ENCODE measurements around the gene CLPTM1. TPM values are rescaled to one million over a fixed set of nuclear protein-coding genes. Genes with fewer than 3 reads are reported as not detected.
A peak's percentile ranks its signal among the peaks of the same experiment; 100 is the strongest.

CLPTM1 gene
- total RNA-seq, 1 experiment from 2014 or later, result 44.9 TPM

DNA sequence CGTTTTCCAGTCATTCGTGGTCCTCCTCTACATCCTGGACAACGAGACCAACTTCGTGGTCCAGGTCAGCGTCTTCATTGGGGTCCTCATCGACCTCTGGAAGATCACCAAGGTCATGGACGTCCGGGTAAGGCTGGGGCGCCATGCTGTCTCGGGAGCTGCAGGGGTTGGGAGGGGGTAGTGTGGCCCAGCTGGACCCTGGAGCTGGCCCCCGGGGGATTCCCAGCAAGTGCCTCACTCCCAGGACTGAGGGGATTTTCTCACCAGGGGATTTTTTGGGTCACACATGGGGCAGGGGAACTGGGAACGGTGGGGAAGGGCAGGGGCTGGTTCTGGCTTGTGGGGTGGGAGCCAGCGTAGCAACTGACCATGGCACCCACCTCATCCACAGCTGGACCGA lies 35.3 kb downstream of the CLPTM1 start:
- CTCF ChIA-PET, result no interaction called here
- Histone ChIP-seq H3K79me2 (ENCODE audit: low read length) (no peaks in the 10 kb centered on the region), H3K9me3 (ENCODE audit: low read length) (no peaks in the 10 kb centered on the region), H4K20me1 (ENCODE audit: low read length) (no peaks in the 10 kb centered on the region), H3K4me2 (ENCODE audit: low read length) (no peak overlapping the region), H3K27me3 (ENCODE audit: low read length) (no peaks in the 10 kb centered on the region), H3K4me3 (ENCODE audit: low read length) (no peak overlapping the region), H2AFZ (ENCODE audit: low read length) (no peak overlapping the region), H3F3A (ENCODE audit: low read length, unreplicated experiment) (no peaks in the 10 kb centered on the region), H3K9ac (ENCODE audit: low read length) (no peak overlapping the region), H3K27ac (ENCODE audit: low read length) (no peak overlapping the region), H3K4me1 (ENCODE audit: insufficient read depth, low read length) (no peaks in the 10 kb centered on the region), H3K36me3 (ENCODE audit: low read depth, low read length) (peaks cover under 1% of the 10 kb centered on the region; the same call in 1 of the 2 replicates), H3K9me2 (replicated peaks; ENCODE audit: low read length) (no peaks in the 10 kb centered on the region)
- ATAC-seq (no peak), DNase-seq (no peak)
- TF ChIP-seq, protein P1, sequence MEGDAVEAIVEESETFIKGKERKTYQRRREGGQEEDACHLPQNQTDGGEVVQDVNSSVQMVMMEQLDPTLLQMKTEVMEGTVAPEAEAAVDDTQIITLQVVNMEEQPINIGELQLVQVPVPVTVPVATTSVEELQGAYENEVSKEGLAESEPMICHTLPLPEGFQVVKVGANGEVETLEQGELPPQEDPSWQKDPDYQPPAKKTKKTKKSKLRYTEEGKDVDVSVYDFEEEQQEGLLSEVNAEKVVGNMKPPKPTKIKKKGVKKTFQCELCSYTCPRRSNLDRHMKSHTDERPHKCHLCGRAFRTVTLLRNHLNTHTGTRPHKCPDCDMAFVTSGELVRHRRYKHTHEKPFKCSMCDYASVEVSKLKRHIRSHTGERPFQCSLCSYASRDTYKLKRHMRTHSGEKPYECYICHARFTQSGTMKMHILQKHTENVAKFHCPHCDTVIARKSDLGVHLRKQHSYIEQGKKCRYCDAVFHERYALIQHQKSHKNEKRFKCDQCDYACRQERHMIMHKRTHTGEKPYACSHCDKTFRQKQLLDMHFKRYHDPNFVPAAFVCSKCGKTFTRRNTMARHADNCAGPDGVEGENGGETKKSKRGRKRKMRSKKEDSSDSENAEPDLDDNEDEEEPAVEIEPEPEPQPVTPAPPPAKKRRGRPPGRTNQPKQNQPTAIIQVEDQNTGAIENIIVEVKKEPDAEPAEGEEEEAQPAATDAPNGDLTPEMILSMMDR (conservative IDR thresholded peaks at IDR 0.05; ENCODE audit: low read depth, low read length), result no peak
- TF ChIP-seq EZH2 (IDR thresholded peaks at IDR 0.05; ENCODE audit: low read length, unreplicated experiment), result no peak
- TF ChIP-seq EZH2phosphoT487 (IDR thresholded peaks at IDR 0.05; ENCODE audit: borderline replicate concordance, low read length), result no peak
- POLR2A ChIA-PET (ENCODE audit: unreplicated experiment), result no interaction called here
- no TSS peak for BruUV-seq (replicated peaks)
- intact Hi-C loops (cut with micrococcal nuclease), result no loop called here

DNA sequence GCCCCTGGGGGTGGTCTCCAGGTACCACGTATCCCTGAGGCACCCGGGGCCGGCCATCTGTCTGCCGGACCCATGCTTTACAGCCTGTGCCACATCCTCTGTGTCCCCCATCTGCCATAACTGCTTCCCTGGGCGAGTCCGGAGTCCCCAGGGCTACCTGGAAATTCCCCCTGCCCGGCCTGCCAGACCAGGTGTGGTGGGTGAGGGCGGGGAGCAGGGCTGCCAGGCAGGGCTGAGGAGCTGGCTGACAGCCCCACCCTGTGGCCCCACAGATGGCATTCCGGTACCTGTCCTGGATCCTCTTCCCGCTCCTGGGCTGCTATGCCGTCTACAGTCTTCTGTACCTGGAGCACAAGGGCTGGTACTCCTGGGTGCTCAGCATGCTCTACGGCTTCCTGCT lies 35.8 kb downstream of the CLPTM1 start:
- H3F3A ChIP-seq (ENCODE audit: low read length, unreplicated experiment), result no peaks in the 10 kb centered on the region
- no peaks in the 10 kb centered on the region for H3K9me3 ChIP-seq (ENCODE audit: low read length)
- no peak for ATAC-seq
- no peak overlapping the region for H3K4me2 ChIP-seq (ENCODE audit: low read length)
- no peak overlapping the region for H3K9ac ChIP-seq (ENCODE audit: low read length)
- CTCF ChIA-PET, result no interaction called here
- no peak for DNase-seq
- POLR2A ChIA-PET (ENCODE audit: unreplicated experiment), result no interaction called here
- no peak overlapping the region for H2AFZ ChIP-seq (ENCODE audit: low read length)
- no peaks in the 10 kb centered on the region for H3K4me1 ChIP-seq (ENCODE audit: insufficient read depth, low read length)
- no peaks in the 10 kb centered on the region for H3K36me3 ChIP-seq (ENCODE audit: low read depth, low read length)
- H3K27me3 ChIP-seq (ENCODE audit: low read length), result no peaks in the 10 kb centered on the region
- TF ChIP-seq EZH2 (IDR thresholded peaks at IDR 0.05; ENCODE audit: low read length, unreplicated experiment) (no peak), EZH2phosphoT487 (IDR thresholded peaks at IDR 0.05; ENCODE audit: borderline replicate concordance, low read length) (no peak)
- TF ChIP-seq, protein P1 (conservative IDR thresholded peaks at IDR 0.05; ENCODE audit: low read depth, low read length), result no peak
- H3K27ac ChIP-seq (ENCODE audit: low read length), result no peak overlapping the region
- no peaks in the 10 kb centered on the region for H4K20me1 ChIP-seq (ENCODE audit: low read length)
- H3K9me2 ChIP-seq (replicated peaks; ENCODE audit: low read length), result no peaks in the 10 kb centered on the region
- BruUV-seq (replicated peaks), result no TSS peak
- H3K4me3 ChIP-seq (ENCODE audit: low read length), result no peak overlapping the region
- H3K79me2 ChIP-seq (ENCODE audit: low read length), result no peaks in the 10 kb centered on the region
- intact Hi-C loops (cut with micrococcal nuclease), result no loop called here

DNA sequence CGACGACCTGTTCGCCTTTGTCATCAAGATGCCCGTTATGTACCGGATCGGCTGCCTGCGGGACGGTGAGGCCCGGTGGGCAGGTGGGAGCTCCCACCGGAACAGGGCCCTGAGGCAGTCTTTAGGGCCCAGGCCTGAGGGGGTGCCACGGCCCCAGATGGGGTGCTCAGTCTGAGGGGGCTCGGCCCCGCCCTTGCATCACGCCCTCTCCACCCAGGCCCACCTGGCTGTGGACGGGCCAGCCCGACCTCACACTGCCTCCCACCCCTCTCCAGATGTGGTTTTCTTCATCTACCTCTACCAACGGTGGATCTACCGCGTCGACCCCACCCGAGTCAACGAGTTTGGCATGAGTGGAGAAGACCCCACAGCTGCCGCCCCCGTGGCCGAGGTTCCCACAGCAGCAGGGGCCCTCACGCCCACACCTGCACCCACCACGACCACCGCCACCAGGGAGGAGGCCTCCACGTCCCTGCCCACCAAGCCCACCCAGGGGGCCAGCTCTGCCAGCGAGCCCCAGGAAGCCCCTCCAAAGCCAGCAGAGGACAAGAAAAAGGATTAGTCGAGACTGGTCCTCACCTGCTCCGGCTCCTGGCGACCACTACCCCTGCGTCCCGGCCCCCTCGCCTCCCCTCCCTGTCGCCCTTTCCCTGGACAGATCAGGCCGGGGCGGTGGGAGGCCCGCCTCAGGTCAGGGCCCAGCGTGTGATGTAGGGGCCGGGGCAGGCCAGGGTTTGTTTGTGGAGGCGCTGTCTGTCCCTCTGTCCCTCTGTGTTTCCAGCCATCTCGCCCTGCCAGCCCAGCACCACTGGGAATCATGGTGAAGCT lies 37.4 kb downstream of the CLPTM1 start:
- no peaks in the 10 kb centered on the region for H3K4me1 ChIP-seq (ENCODE audit: insufficient read depth, low read length)
- no peaks in the 10 kb centered on the region for H3F3A ChIP-seq (ENCODE audit: low read length, unreplicated experiment)
- DNase-seq (no peak), ATAC-seq (no peak)
- H3K27me3 ChIP-seq (ENCODE audit: low read length), result no peaks in the 10 kb centered on the region
- H4K20me1 ChIP-seq (ENCODE audit: low read length), result no peaks in the 10 kb centered on the region
- POLR2A ChIA-PET (ENCODE audit: unreplicated experiment), result no interaction called here
- H3K9me3 ChIP-seq (ENCODE audit: low read length), result no peaks in the 10 kb centered on the region
- no peaks in the 10 kb centered on the region for H3K9me2 ChIP-seq (replicated peaks; ENCODE audit: low read length)
- BruUV-seq (replicated peaks), result TSS peak; percentile 43
- no peak overlapping the region for H3K4me3 ChIP-seq (ENCODE audit: low read length)
- no peaks in the 10 kb centered on the region for H3K36me3 ChIP-seq (ENCODE audit: low read depth, low read length)
- no peak for TF ChIP-seq EZH2phosphoT487 (IDR thresholded peaks at IDR 0.05; ENCODE audit: borderline replicate concordance, low read length)
- TF ChIP-seq EZH2 (IDR thresholded peaks at IDR 0.05; ENCODE audit: low read length, unreplicated experiment), result no peak
- TF ChIP-seq, protein P1 (conservative IDR thresholded peaks at IDR 0.05; ENCODE audit: low read depth, low read length), result no peak
- intact Hi-C loops (cut with micrococcal nuclease), result no loop called here
- H3K79me2 ChIP-seq (ENCODE audit: low read length), result no peaks in the 10 kb centered on the region
- no peak overlapping the region for H3K4me2 ChIP-seq (ENCODE audit: low read length)
- H3K27ac ChIP-seq (ENCODE audit: low read length), result no peak overlapping the region
- no peak overlapping the region for H2AFZ ChIP-seq (ENCODE audit: low read length)
- CTCF ChIA-PET, result no interaction called here
- no peak overlapping the region for H3K9ac ChIP-seq (ENCODE audit: low read length)

All from PC-3 (cell line).